NCI-H2227 (cell line): Measurements from ENCODE around the gene VPREB1.
"Not testable (repeated sequence)": the region's sequence is repeated elsewhere in the genome, so short reads cannot be mapped to it uniquely, and the experiment has no call there.

ENCODE experiments used
- DNase-seq: peaks from one replicate; lab custom pipeline; 2025; ENCODE audit not compliant: unreplicated experiment; lab: John Stamatoyannopoulos, UW

VPREB1 gene

GRCh38 chr22:22244316-22245250 lies at the start of gene VPREB1:
Gene VPREB1, plus strand, starts transcription at chr22:22244786. Its CDS starts 28 bp downstream, at chr22:22244814.
- DNase-seq: no peak

DNA sequence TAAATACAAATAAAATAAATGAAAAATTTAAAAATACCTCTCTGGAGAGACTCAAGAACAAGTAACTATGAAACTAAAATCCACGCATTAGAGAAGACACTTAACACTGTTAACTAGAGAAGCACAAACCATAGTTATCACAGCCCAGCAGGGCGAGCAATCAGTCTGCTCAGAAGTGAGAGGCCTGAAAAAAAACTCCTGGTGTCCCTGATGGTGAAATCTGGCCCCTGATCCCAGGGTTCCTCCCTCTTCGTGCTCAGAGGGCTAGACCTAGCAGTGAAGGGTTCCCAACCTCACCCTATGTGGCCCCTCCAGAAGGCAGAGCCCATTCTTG lies 49.7 kb upstream of the VPREB1 start:
- DNase-seq: no peak

GRCh38 chr22:22195265-22196017 lies 49.1 kb upstream of the VPREB1 start:
- DNase-seq: peak; percentile 72

DNA sequence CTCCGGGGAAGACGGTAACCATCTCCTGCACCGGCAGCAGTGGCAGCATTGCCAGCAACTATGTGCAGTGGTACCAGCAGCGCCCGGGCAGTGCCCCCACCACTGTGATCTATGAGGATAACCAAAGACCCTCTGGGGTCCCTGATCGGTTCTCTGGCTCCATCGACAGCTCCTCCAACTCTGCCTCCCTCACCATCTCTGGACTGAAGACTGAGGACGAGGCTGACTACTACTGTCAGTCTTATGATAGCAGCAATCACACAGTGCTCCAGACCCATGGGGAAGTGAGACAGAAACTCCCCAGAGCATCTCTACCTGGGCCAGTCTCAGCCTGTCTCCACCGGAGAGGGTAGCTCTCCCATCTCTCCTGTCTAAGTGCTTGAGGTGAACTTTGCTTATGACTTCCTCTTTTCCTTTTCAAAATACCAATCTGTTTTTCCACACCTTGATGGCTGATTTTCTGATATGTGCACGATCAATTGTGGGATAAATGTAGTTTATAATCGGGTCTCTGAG lies 48.5 kb upstream of the VPREB1 start:
- DNase-seq: no peak

DNA sequence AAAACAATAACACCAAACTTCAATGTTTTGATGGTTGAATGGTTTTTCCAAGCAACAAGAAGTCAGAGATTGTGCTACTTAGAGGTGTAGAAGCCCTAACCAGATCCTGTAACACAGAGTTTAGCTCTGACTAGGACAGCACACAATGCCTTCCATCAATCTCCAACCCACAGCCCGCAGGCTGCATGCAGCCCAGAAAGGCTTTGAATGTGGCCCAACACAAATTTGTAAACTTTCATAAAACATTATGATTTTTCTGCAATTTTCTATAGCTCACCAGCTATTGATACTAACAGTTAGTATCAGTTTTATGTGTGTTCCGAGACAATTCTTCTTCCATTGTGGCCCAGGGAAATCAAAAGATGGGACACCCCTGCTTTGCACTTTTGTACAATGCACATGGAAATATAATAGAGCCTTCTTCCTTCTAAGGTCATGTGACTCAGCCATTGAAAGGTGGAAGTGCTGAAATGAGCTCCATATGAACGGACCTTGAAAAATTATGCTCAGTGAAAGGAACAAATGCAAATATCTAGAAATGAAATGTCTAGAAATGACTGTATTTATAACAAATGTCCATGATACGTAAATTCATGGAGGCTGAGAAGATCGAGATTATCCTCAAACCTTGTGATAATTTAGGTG lies 47.6 kb upstream of the VPREB1 start:
- no peak for DNase-seq

DNA sequence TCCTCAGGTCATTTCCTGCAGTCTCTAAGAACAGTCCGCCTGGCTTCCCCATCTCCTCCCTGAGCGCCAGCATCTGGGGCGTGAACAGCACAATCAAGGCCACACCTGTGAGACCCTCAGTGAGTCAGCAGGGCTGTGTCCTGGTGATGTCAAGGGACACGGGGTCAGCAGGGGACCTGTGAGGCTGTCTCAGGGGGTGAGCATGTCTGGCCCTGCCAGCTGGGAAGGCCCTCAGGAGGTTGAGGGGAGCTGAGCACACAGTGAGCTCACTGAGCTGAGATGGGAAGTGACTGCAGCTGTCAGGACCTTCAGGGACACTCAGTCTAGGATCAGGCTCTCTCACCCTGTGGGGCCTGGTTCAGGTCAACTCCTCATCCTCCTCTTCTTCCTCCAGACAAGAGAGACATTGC lies 46.6 kb upstream of the VPREB1 start:
- no peak for DNase-seq

- DNase-seq: no peak
Observed at GRCh38 chr22:22198751-22199150, 45.8 kb upstream of the VPREB1 start.

DNA sequence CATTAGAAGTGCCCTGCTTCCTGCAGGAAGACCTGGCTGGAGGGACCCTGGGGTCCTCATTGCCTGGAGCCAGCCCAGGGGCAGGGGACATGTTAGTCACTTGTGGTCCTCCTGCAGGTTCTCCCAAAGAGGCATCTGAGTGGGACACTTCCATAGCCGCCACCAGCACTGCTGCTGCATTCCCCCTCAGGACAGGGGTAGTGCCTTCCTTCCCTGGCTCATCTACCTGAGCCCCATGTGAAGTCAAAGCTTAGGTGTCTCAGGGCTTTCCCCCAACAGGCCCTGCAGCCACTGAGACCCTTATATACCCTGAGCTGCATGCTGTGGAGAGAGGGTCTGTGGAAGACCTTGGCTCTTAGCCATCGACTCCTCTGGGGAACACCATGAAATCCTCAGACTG lies 45.0 kb upstream of the VPREB1 start:
- DNase-seq: no peak

- no peak for DNase-seq
Observed at GRCh38 chr22:22200569-22201184, 43.9 kb upstream of the VPREB1 start.

DNA sequence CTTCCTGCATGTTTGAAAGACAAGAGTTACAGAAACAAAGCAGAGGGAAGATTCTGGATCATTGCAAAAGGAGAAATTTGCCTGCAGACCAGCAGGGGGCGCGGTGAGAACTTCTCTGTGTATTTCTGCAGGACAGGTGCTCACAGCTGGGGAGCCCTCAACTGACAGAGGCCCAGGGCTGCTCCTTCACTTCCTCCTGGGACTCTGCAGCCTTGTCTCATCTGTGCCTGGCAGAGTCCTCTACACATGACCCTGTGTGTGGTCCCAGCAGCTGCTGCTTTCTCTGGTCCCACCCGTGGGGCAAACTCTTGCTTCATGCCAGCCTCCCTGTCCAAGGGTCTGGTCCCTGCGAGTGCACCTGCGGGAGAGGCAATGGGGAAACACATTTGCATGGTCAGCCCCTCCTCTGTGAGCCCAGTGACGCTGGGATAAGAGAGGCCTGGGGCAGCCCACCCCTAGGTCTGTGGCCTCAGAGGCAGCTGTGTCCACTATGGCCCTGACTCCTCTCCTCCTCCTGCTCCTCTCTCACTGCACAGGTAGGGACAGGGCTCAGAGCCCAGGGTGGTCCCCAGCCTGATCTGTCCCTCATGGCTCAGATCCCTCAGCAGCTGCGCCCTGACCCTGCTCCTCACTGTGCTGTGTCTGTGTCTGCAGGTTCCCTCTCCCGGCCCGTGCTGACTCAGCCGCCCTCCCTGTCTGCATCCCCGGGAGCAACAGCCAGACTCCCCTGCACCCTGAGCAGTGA lies 43.2 kb upstream of the VPREB1 start:
- DNase-seq: no peak

DNA sequence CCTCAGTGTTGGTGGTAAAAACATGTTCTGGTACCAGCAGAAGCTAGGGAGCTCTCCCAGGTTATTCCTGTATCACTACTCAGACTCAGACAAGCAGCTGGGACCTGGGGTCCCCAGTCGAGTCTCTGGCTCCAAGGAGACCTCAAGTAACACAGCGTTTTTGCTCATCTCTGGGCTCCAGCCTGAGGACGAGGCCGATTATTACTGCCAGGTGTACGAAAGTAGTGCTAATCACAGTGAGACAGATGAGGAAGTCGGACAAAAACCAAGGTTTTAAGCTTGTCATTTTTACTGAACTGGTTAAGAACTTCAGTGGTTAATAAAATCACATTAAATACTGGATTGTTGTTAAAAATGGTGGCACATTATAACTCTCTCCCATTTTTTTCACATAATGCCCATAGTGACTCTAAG lies 42.6 kb upstream of the VPREB1 start:
- no peak for DNase-seq

DNA sequence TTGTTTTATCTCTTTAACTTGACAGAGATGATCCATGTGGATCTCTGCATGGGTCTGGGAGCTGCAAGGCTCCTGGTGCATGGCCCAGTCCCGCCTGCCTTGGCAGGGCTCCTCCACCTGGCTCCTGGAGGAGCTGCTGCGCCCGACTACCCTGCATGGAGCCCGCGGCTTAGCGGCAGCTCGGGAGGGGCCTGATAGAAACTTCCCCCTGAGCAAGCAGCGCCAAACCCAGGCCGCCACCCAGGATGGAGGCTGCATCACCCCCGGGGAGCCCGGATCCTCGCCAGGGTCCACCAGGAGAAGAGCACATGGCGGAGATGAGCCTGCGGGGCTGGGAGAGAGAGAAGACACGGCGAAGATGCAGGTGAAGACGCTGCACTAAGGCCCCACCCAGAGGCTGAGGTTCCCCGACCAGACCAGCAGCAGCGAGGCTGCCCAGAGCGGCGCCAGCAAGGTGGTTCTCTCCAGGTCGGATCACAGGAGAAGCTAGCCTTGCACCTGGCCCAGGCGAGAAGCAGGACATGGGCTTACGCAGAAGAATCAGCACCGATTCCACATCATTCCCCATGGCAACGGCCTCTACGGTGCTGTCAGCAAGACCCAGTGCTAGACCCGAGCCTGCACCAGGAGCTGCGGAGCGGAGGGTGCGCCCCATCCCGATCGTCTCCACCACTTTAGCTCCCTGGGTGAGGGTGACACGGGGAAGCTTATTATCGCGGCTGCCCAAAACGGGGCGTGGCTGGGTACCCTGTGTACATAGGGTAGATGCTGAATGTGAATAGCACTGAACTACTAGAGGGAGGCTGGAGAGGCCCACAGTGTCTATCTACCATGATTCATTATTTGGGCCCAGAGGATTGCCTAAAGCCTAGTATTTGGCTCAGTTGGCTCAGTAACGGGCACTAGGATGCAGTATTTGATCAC lies 41.3 kb upstream of the VPREB1 start:
- DNase-seq: no peak

DNA sequence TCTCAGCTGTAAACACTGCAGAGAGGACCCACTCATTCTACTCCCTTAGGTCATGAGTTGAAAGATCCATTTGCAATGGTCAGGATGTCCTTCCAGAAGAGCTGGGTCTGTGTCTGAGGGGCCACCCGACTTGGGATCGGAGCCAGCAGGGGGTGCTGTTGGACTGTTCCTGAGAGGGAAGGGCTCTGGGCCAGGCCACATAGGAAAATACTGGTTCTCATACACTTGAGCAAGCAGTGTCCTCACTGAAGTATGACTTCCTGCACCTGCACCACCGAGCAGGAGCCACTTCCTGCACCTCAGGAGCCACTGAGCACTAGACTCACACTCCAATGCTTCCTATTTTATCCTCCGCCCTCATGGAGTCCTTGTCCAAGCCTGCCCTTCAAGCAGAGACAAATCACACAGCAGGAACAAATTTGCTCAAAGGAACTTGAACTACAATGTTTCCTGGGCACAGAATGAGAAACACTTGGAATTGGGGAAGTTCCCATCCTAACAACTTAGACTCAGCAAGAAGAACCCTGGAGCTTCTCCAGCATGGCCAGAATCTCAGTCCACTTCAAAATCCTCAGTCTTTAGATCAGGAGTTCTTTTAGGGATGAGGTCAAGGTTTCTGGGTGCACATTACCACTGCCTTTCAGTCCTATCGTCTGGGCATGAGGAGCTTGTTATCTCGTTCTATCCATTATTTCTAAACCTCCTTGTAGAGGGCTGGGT lies 36.6 kb upstream of the VPREB1 start:
- peak; percentile 62 for DNase-seq

DNA sequence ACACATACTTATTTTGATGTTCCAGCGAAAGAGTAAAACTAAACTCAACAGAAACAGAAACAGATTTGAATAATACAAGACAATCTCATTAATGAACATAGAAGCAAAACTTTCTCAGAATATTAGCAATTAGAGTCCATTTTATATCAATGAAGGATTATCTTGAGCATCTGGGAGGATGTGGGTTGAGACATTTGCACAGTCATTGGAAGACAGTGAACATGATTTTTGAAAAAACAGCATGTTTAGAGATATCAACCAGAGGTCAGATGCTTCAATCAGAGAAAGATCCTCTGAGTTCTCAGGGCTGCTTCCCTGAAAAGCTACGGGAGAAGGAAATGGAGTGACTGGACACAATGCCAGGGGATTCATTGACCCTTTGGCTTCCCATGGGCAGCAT lies 35.9 kb upstream of the VPREB1 start:
- no peak for DNase-seq

DNA sequence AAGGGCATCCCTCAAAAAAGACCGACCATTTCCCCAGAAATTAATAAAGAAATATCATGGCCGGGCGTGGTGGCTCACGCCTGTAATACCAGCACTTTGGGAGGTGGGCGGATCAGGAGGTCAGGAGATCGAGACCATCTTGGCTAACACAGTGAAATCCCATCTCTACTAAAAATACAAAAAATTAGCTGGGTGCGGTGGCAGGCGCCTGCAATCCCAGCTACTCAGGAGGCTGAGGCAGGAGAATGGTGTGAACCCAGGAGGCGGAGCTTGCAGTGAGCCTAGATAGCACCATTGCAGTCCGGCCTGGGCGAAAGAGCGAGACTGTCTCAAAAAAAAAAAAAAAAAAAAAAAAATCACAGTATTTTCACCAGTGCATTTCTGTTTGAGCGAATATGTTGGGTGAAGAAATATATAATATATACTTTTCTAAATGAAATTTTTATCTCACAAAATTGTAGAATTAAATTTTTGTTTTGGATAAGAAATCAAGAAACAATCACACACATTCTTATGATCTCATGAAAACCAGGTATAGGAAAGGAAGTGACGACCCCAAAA lies 35.4 kb upstream of the VPREB1 start:
- DNase-seq: not testable (repeated sequence)

GRCh38 chr22:22210375-22210774 lies 34.2 kb upstream of the VPREB1 start:
- no peak for DNase-seq

GRCh38 chr22:22210889-22211833 lies 33.4 kb upstream of the VPREB1 start:
- no peak for DNase-seq
